Measurements from ENCODE around the gene PLCL2. TPM values are rescaled to one million over a fixed set of nuclear protein-coding genes. Genes with fewer than 3 reads are reported as not detected.

The PLCL2 gene
- total and polyA plus RNA-seq, 2 donors (not counting 1 experiment from before 2014, with no cell fraction given) = 21.7 to 55.2 TPM

DNA sequence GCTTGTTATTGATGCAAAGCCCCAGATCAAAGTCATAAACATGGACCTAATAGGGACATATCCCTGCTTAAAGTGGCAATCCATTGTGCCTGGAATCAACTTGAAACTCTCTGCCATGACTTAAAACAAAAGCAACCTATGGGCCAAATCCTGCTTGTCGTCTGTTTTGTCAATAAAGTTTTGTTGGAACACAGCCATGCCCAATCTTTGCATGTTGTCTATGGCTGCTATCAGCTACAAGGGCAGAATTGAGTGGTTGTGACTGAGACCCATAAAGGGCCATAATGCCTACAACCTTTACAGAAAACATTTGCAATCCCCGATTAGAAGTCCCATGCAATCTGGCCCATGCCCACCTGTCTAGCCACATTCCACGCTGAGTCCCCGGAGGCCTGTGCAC lies 235.4 kb downstream of the PLCL2 start:
- ChIA-PET CTCF (no interaction called here), POLR2A (no interaction called here)
- ATAC-seq (ENCODE audit: low read depth) (no peak), DNase-seq (no peak)
- intact Hi-C loops (cut with micrococcal nuclease) = no loop called here
- Mint-ChIP-seq H3K4me3 (no peak overlapping the region), H3K27ac (no peak overlapping the region), H3K9me3 (ENCODE audit: insufficient read depth) (peaks cover 3% of the 10 kb centered on the region), H3K27me3 (no peaks in the 10 kb centered on the region), H3K4me1 (no peaks in the 10 kb centered on the region)
- TF ChIP-seq, protein P1, sequence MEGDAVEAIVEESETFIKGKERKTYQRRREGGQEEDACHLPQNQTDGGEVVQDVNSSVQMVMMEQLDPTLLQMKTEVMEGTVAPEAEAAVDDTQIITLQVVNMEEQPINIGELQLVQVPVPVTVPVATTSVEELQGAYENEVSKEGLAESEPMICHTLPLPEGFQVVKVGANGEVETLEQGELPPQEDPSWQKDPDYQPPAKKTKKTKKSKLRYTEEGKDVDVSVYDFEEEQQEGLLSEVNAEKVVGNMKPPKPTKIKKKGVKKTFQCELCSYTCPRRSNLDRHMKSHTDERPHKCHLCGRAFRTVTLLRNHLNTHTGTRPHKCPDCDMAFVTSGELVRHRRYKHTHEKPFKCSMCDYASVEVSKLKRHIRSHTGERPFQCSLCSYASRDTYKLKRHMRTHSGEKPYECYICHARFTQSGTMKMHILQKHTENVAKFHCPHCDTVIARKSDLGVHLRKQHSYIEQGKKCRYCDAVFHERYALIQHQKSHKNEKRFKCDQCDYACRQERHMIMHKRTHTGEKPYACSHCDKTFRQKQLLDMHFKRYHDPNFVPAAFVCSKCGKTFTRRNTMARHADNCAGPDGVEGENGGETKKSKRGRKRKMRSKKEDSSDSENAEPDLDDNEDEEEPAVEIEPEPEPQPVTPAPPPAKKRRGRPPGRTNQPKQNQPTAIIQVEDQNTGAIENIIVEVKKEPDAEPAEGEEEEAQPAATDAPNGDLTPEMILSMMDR (IDR thresholded peaks at IDR 0.05) = no peak
- no peak for TF ChIP-seq EZH2 (IDR thresholded peaks at IDR 0.05; ENCODE audit: borderline replicate concordance, insufficient read depth, low read depth, low read length, poor library complexity, severe bottlenecking)
- Histone ChIP-seq H3K4me1 (ENCODE audit: control insufficient read depth in 2 of 2, insufficient read depth in 2 of 2, low read length in 2 of 2) (no peaks in the 10 kb centered on the region), H3K4me2 (replicated peaks; ENCODE audit: low read depth, low read length, poor library complexity, severe bottlenecking) (no peak overlapping the region), H3K79me2 (ENCODE audit: control insufficient read depth, insufficient read depth, low read length) (no peaks in the 10 kb centered on the region), H3K36me3 (replicated peaks in 1 of 2; ENCODE audit: control extremely low read depth in 1 of 2, control insufficient read depth in 1 of 2, extremely low read depth in 1 of 2, insufficient read depth in 2 of 2, low read length in 1 of 2) (no peaks in the 10 kb centered on the region), H3K4me3 (ENCODE audit: control extremely low read depth in 1 of 5, extremely low read depth in 1 of 5, insufficient read depth in 1 of 5, low read depth in 2 of 5, low read length in 4 of 5) (no peak overlapping the region), H3K27ac (ENCODE audit: low read length in 2 of 2) (no peak overlapping the region), H3K27me3 (replicated peaks in 1 of 4; ENCODE audit: control extremely low read depth in 1 of 4, control insufficient read depth in 3 of 4, insufficient read depth in 4 of 4, low read length in 3 of 4) (no peaks in the 10 kb centered on the region), H2AFZ (ENCODE audit: insufficient read depth, low read depth, low read length, poor library complexity, severe bottlenecking) (no peak overlapping the region), H3K9ac (ENCODE audit: low read length) (no peak overlapping the region), H4K20me1 (ENCODE audit: control insufficient read depth, insufficient read depth, low read length, poor library complexity, severe bottlenecking) (no peaks in the 10 kb centered on the region), H3K9me3 (ENCODE audit: control extremely low read depth in 1 of 3, control insufficient read depth in 2 of 3, insufficient read depth in 1 of 3, low read length in 2 of 3) (peaks cover 0 to 1% (median 0%) of the 10 kb centered on the region in 3 donors)
- 98% methylated on average over 4 of the region's 4 CpGs for WGBS (ENCODE audit: insufficient coverage)

DNA sequence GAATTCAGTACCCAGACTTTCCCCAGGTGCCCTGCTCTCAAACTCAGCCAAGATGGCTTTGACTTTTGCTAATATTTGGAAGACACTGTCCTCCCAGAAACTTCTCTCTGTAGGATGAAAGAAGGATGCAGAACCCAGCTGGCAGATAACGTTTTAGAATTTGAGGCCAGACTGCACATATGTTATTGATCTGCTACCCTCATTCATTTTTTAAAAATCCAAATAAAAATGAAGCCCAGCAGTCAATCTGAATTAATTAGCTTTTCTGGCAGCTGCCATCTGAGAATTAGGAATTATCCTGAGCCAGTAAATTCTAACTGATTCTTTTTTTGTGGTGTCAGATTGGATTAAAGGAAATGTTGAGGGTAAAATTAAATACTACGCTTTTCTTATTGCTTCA lies 236.6 kb downstream of the PLCL2 start:
- intact Hi-C loops (cut with micrococcal nuclease) = no loop called here

More for the DNA sequence above, 236.6 kb downstream of the PLCL2 start:
- Histone ChIP-seq H3K4me1 (ENCODE audit: control insufficient read depth in 2 of 2, insufficient read depth in 2 of 2, low read length in 2 of 2) (no peaks in the 10 kb centered on the region), H3K4me3 (ENCODE audit: control extremely low read depth in 1 of 5, extremely low read depth in 1 of 5, insufficient read depth in 1 of 5, low read depth in 2 of 5, low read length in 4 of 5) (no peak overlapping the region), H3K4me2 (replicated peaks; ENCODE audit: low read depth, low read length, poor library complexity, severe bottlenecking) (no peak overlapping the region), H3K27ac (ENCODE audit: low read length in 2 of 2) (no peak overlapping the region), H2AFZ (ENCODE audit: insufficient read depth, low read depth, low read length, poor library complexity, severe bottlenecking) (no peak overlapping the region), H3K36me3 (replicated peaks in 1 of 2; ENCODE audit: control extremely low read depth in 1 of 2, control insufficient read depth in 1 of 2, extremely low read depth in 1 of 2, insufficient read depth in 2 of 2, low read length in 1 of 2) (no peaks in the 10 kb centered on the region), H4K20me1 (ENCODE audit: control insufficient read depth, insufficient read depth, low read length, poor library complexity, severe bottlenecking) (no peaks in the 10 kb centered on the region), H3K9ac (ENCODE audit: low read length) (no peak overlapping the region), H3K27me3 (replicated peaks in 1 of 4; ENCODE audit: control extremely low read depth in 1 of 4, control insufficient read depth in 3 of 4, insufficient read depth in 4 of 4, low read length in 3 of 4) (no peaks in the 10 kb centered on the region), H3K9me3 (ENCODE audit: control extremely low read depth in 1 of 3, control insufficient read depth in 2 of 3, insufficient read depth in 1 of 3, low read length in 2 of 3) (no peaks in the 10 kb centered on the region), H3K79me2 (ENCODE audit: control insufficient read depth, insufficient read depth, low read length) (no peaks in the 10 kb centered on the region)
- TF ChIP-seq, protein P1 (IDR thresholded peaks at IDR 0.05) = no peak
- no peak overlapping the region for H3K4me3 Mint-ChIP-seq
- no peak overlapping the region for H3K27ac Mint-ChIP-seq
- peaks cover 3% of the 10 kb centered on the region for H3K9me3 Mint-ChIP-seq (ENCODE audit: insufficient read depth)
- no peaks in the 10 kb centered on the region for H3K27me3 Mint-ChIP-seq
- no CpG with 5 or more reads among the region's 2 CpGs for WGBS (ENCODE audit: insufficient coverage)
- ChIA-PET POLR2A (no interaction called here), CTCF (no interaction called here)
- ATAC-seq (ENCODE audit: low read depth) = no peak
- no peak for DNase-seq
- no peaks in the 10 kb centered on the region for H3K4me1 Mint-ChIP-seq

All from B cell (primary cell).